K562 (cell line): ENCODE results near the gene TTC8.

ENCODE experiments used
- ZNF174 ChIP-seq: fragments of 250-450 bp; sonication (Bioruptor Pico); IDR thresholded peaks from 2 replicates; pipeline ENCODE4 v1.4.0; 2020; ENCODE audit warnings: mild to moderate bottlenecking
- ZNF217 ChIP-seq: sonication (generic); formaldehyde crosslinking; IDR thresholded peaks from 2 replicates; pipeline ENCODE4 v1.8.0; 2022; ENCODE audit warnings: mild to moderate bottlenecking, missing genetic modification reagents
- ZNF277 ChIP-seq: fragments of 250-450 bp; sonication (Bioruptor Pico); IDR thresholded peaks from 2 replicates; pipeline ENCODE4 v1.8.0; 2022; ENCODE audit warnings: inconsistent platforms, mild to moderate bottlenecking, moderate library complexity, borderline replicate concordance

GRCh38 chr14:88793259-88793625 is 31.2 kb upstream of the TTC8 start:
- TF ChIP-seq ZNF174 (CRISPR knock-in tag) (no peak), ZNF217 (CRISPR knock-in tag) (no peak), ZNF277 (CRISPR knock-in tag) (no peak)
